Measurements from ENCODE around the gene PFAS. TPM values are rescaled to one million over a fixed set of nuclear protein-coding genes. Genes with fewer than 3 reads are reported as not detected.

The PFAS gene
- total RNA-seq, 4 donors from 2014 or later: 0.75 to 24.9 (median 8.9) TPM

DNA sequence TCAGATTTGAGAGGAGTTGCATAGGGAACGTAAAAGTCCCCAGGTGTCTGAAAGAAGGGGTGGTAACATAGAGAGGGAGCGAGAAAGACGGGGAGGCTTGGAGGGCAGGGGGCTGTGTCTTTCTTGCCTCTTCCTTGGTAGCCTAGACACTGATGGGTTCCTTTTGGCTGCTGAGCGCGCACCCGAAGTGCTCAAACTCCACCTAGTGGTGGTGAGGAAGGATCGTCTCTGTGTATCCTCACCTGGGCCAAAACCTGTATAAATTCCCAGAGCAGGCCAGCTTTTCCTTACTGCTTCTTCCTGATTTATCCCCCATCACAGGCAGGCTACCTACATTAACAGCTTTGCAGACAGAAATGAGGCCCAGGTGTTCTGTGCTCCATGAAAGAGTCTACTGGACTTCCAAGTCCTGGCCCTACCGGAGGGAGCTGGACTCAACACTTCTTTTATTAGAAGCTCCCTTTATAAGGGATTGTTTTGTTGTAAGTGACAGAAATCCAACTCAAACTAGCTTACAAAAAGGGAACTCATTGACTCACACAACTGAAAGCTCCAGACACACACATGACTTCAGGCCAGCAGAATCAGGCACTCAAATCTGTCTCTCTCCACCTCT lies 51.6 kb downstream of the PFAS start:
- no peak overlapping the region for H3K27ac ChIP-seq
- H3K4me1 ChIP-seq: peaks cover 0 to 10% (median 0%) of the 10 kb centered on the region in 4 donors
- no peaks in the 10 kb centered on the region for H3K9me3 ChIP-seq
- H3K4me3 ChIP-seq: no peak overlapping the region
- TF ChIP-seq EP300 (IDR thresholded peaks at IDR 0.05; ENCODE audit: low read depth) (no peak), POLR2A (IDR thresholded peaks at IDR 0.05) (no peak), POLR2AphosphoS5 (IDR thresholded peaks at IDR 0.05) (peak in 1 of 3 donors; percentile 48)
- TF ChIP-seq, protein P1, sequence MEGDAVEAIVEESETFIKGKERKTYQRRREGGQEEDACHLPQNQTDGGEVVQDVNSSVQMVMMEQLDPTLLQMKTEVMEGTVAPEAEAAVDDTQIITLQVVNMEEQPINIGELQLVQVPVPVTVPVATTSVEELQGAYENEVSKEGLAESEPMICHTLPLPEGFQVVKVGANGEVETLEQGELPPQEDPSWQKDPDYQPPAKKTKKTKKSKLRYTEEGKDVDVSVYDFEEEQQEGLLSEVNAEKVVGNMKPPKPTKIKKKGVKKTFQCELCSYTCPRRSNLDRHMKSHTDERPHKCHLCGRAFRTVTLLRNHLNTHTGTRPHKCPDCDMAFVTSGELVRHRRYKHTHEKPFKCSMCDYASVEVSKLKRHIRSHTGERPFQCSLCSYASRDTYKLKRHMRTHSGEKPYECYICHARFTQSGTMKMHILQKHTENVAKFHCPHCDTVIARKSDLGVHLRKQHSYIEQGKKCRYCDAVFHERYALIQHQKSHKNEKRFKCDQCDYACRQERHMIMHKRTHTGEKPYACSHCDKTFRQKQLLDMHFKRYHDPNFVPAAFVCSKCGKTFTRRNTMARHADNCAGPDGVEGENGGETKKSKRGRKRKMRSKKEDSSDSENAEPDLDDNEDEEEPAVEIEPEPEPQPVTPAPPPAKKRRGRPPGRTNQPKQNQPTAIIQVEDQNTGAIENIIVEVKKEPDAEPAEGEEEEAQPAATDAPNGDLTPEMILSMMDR (IDR thresholded peaks at IDR 0.05): peak; percentile 70 to 94 (median 84)
- H3K27me3 ChIP-seq: no peaks in the 10 kb centered on the region
- WGBS, 2 donors (ENCODE audit: low coverage in 1 of 2): 11 to 80% methylated on average over 1 to 8 of the region's 8 CpGs
- intact Hi-C loops (cut with DNase I; ENCODE audit: low total_unique reads) (no loop called here), in situ Hi-C loops (cut with MboI; ENCODE audit: low pct_ligation_motif_present in 1 of 4, low pct_unique_long_range_greater_than_20kb in 1 of 4, low sequenced_read_pairs in 3 of 4) (loop anchor here in 2 of 4 donors (10.0 to 25.0 kb wide), 2 partner anchors 66 to 213 kb away; partner anchors contain the start of gene ALOX12B (in 2 of the 2))
- H3K36me3 ChIP-seq: no peaks in the 10 kb centered on the region
- DNase-seq: peak; percentile 60

DNA sequence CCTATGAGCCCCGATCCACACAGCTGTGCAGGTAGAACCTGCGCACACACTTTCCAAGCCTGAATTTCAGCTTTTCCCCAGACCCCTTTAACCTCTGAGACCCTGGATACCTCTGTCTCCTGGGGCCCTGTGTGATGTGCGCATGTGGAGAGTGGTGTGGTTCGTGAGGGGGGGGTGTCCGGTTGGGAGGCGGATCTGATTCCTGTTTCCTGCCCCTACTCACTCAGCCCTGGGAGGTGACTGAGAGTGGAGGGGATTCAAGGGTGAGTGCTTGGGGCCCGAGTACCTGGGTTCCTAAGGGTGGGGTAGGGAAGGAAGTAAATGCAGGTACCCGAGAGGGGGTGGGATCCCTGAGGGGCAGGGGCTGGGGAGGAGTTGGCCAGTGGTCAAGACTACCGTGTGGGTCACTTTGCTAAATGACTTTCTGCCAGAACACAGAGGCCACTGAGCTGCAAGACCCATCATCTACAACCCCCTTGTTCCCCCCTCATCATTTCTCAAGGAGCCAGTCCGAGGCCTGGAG lies 61.6 kb downstream of the PFAS start:
- no peaks in the 10 kb centered on the region for H3K36me3 ChIP-seq
- no peak for DNase-seq

DNA sequence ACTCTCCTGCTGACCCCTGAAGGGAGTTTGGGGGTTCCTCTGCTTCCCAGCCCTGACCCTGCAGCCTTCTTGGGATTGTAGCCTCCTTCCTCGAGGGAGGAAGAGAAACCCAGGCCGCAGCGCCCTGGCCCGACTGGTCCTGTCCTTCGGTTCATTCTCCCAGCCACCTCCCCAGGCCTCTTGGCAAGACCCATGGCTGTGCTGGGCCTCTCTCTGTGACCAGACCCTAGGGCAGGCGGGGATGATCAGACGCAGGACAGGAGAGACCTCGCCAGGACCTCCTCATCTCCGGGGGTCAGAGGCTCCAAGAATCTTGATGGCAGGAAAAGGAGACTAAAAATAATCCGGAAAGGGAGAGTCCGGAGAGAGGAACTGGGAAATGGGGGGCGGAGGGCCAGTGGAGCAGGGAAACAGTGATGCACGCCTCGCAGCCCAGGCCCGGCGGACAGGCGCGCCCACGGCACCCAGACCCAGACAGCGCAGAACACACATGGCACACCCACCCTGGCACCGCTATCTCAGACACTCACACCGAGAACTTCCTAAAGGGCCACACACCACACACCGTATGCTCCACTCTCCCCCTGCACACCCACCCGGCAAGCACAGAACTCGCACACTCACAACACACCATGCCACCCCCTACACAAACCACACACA lies 62.2 kb downstream of the PFAS start:
- Histone ChIP-seq H3K9me3 (no peaks in the 10 kb centered on the region), H3K27ac (peak overlapping the region in 2 of 4 donors; percentile 21 to 48), H3K36me3 (no peaks in the 10 kb centered on the region), H3K4me3 (no peak overlapping the region), H3K27me3 (peaks cover 62% of the 10 kb centered on the region), H3K4me1 (peaks cover 0 to 8% (median 3%) of the 10 kb centered on the region in 4 donors)
- no peak for TF ChIP-seq EP300 (IDR thresholded peaks at IDR 0.05; ENCODE audit: low read depth)
- TF ChIP-seq, protein P1 (IDR thresholded peaks at IDR 0.05): no peak
- no peak for TF ChIP-seq POLR2A (IDR thresholded peaks at IDR 0.05)
- TF ChIP-seq POLR2AphosphoS5 (IDR thresholded peaks at IDR 0.05): no peak
- in situ Hi-C loops (cut with MboI; ENCODE audit: low pct_ligation_motif_present in 1 of 4, low pct_unique_long_range_greater_than_20kb in 1 of 4, low sequenced_read_pairs in 3 of 4) (loop anchor here in 2 of 4 donors (25.0 kb wide), 1 partner anchor 224 kb away; the partner anchor contains the start of gene ALOX12B (in 2 of the 2)), intact Hi-C loops (cut with DNase I; ENCODE audit: low total_unique reads) (no loop called here)
- WGBS, 2 donors (ENCODE audit: low coverage in 1 of 2): 33 to 79% methylated on average over 2 to 25 of the region's 25 CpGs
- no peak for DNase-seq

More for the DNA sequence above, 61.6 kb downstream of the PFAS start:
- in situ Hi-C loops (cut with MboI; ENCODE audit: low pct_ligation_motif_present in 1 of 4, low pct_unique_long_range_greater_than_20kb in 1 of 4, low sequenced_read_pairs in 3 of 4): loop anchor here in 2 of 4 donors (25.0 kb wide), 1 partner anchor 223 kb away; the partner anchor contains the start of gene ALOX12B (in 2 of the 2)
- WGBS, 2 donors (ENCODE audit: low coverage in 1 of 2): 56% methylated on average over 10 of the region's 10 CpGs; no CpG with 5 or more reads in 1 of the 2 donors
- Histone ChIP-seq H3K4me3 (no peak overlapping the region), H3K4me1 (peaks cover 0 to 7% (median 3%) of the 10 kb centered on the region in 4 donors), H3K27ac (peak overlapping the region in 2 of 4 donors; percentile 21 to 48), H3K27me3 (peaks cover 56% of the 10 kb centered on the region), H3K9me3 (no peaks in the 10 kb centered on the region)
- intact Hi-C loops (cut with DNase I; ENCODE audit: low total_unique reads): no loop called here
- TF ChIP-seq EP300 (IDR thresholded peaks at IDR 0.05; ENCODE audit: low read depth) (no peak), POLR2AphosphoS5 (IDR thresholded peaks at IDR 0.05) (no peak), POLR2A (IDR thresholded peaks at IDR 0.05) (no peak)
- TF ChIP-seq, protein P1 (IDR thresholded peaks at IDR 0.05): no peak

DNA sequence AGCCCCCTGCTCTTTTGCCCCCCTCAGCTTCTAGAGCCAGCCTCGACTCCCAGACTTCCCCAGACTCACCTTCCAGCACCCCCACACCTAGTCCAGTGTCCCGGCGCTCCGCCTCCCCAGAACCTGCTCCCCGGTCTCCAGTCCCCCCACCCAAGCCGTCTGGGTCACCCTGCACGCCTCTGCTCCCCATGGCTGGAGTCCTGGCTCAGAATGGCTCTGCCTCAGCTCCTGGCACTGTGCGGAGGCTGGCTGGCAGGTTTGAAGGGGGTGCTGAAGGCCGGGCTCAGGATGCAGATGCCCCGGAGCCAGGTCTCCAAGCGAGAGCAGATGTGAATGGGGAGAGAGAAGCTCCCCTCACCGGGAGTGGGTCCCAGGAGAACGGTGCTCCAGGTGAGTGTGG lies 63.2 kb downstream of the PFAS start:
- Histone ChIP-seq H3K36me3 (no peaks in the 10 kb centered on the region), H3K9me3 (no peaks in the 10 kb centered on the region), H3K27me3 (peaks cover 72% of the 10 kb centered on the region), H3K27ac (no peak overlapping the region), H3K4me3 (no peak overlapping the region), H3K4me1 (peaks cover 0 to 8% (median 3%) of the 10 kb centered on the region in 4 donors)
- intact Hi-C loops (cut with DNase I; ENCODE audit: low total_unique reads) (no loop called here), in situ Hi-C loops (cut with MboI; ENCODE audit: low pct_ligation_motif_present in 1 of 4, low pct_unique_long_range_greater_than_20kb in 1 of 4, low sequenced_read_pairs in 3 of 4) (loop anchor here in 2 of 4 donors (25.0 kb wide), 1 partner anchor 225 kb away; the partner anchor contains the start of gene ALOX12B (in 2 of the 2))
- DNase-seq: no peak
- WGBS, 2 donors (ENCODE audit: low coverage in 1 of 2): 71% methylated on average over 13 of the region's 13 CpGs; no CpG with 5 or more reads in 1 of the 2 donors
- TF ChIP-seq EP300 (IDR thresholded peaks at IDR 0.05; ENCODE audit: low read depth) (no peak), POLR2AphosphoS5 (IDR thresholded peaks at IDR 0.05) (no peak), POLR2A (IDR thresholded peaks at IDR 0.05) (no peak)
- TF ChIP-seq, protein P1 (IDR thresholded peaks at IDR 0.05): no peak

Measured in transverse colon (tissue), 4 donors.